ENCODE data around the gene SCAMP2.

The SCAMP2 gene

DNA sequence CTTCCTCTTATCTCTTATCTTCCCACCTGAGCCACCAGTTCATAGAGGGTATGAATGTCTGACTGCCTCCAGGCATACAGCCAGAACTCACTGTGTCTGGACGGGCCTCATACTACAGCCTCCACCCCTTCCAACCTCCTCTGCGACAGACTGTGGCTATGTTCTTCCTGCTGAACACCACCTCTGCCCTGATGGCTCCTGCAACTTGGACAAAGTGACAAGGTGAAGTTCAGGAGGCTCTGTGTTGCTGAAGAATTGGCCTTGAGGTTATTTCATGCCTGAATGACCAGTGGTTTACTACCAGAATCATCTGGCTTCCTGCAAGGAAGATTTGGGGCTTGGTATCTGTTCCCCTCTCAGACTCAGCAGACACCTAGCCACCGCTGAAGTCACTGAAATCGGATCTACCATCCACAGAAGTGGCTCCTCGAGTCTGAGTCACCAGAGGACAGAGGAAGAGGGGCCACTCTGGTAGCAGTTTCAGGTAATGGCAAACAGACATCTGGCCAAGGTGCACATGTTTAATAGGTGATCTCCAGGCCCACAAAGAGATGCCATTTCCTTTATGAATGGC is 16.0 kb downstream of the SCAMP2 start:
- peak; percentile 38; the same call in 1 of the 2 replicates for TF ChIP-seq GATA2 (IDR thresholded peaks at IDR 0.05; ENCODE audit: low read depth, low read length)
- no peak for TF ChIP-seq GATA3 (IDR thresholded peaks at IDR 0.05; ENCODE audit: low read depth, low read length)

GRCh38 chr15:74856537-74856936 is 16.6 kb downstream of the SCAMP2 start:
- no peak for TF ChIP-seq GATA3 (IDR thresholded peaks at IDR 0.05; ENCODE audit: low read depth, low read length)
- no peak for TF ChIP-seq GATA2 (IDR thresholded peaks at IDR 0.05; ENCODE audit: low read depth, low read length)

DNA sequence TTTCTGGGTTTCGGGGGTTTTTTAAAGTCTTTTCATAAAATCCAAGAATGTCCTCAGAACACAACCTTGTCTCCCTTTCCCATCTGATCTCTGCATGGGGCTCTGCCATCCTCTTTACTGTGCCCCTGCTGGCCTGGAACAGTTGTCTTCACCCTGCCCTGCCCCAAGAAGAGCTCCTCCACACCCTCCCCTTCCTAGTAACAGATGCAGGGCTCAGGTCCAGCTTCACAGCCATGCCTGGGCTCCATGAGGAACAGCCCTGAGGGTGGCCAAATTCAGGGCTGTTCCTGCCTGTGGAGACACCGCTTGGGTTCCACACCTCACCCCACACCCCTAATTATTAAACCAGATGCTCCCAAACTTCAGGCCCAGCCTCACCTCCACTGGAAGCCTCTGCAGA is 17.3 kb downstream of the SCAMP2 start:
- TF ChIP-seq GATA2 (IDR thresholded peaks at IDR 0.05; ENCODE audit: low read depth, low read length) (no peak), GATA3 (IDR thresholded peaks at IDR 0.05; ENCODE audit: low read depth, low read length) (no peak)

GRCh38 chr15:74854453-74855022 is 18.6 kb downstream of the SCAMP2 start:
- no peak for TF ChIP-seq GATA3 (IDR thresholded peaks at IDR 0.05; ENCODE audit: low read depth, low read length)
- TF ChIP-seq GATA2 (IDR thresholded peaks at IDR 0.05; ENCODE audit: low read depth, low read length), result no peak

- TF ChIP-seq GATA2 (IDR thresholded peaks at IDR 0.05; ENCODE audit: low read depth, low read length) (no peak), GATA3 (IDR thresholded peaks at IDR 0.05; ENCODE audit: low read depth, low read length) (no peak)
These were observed 21.2 kb downstream of the SCAMP2 start for GRCh38 chr15:74851960-74852359.

- TF ChIP-seq GATA3 (IDR thresholded peaks at IDR 0.05; ENCODE audit: low read depth, low read length), result no peak
- no peak for TF ChIP-seq GATA2 (IDR thresholded peaks at IDR 0.05; ENCODE audit: low read depth, low read length)
These were observed 22.8 kb downstream of the SCAMP2 start for GRCh38 chr15:74850393-74850792.

DNA sequence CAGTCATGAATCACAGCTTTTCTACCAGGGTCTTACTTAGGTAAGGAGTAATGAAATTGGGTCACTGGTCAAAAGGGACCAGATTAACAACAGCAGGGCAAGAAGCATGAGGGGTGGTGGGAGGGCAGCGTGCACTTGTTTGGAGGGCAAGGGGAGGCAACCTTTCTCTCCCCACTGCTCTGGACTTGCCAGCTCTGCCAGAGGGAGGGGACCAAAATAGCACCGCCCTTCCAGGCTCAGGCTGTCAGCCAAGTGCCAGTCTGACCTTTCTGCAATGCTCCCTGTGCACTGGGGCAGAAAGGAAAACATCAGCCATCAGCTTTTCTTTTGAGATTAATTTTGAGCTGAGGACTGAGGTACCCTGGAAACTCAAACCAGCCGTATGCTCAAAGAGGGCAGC is 25.7 kb downstream of the SCAMP2 start:
- no peak for TF ChIP-seq GATA3 (IDR thresholded peaks at IDR 0.05; ENCODE audit: low read depth, low read length)
- no peak for TF ChIP-seq GATA2 (IDR thresholded peaks at IDR 0.05; ENCODE audit: low read depth, low read length)

GRCh38 chr15:74845581-74845980 is 27.6 kb downstream of the SCAMP2 start:
- TF ChIP-seq GATA3 (IDR thresholded peaks at IDR 0.05; ENCODE audit: low read depth, low read length), result no peak
- TF ChIP-seq GATA2 (IDR thresholded peaks at IDR 0.05; ENCODE audit: low read depth, low read length), result no peak

DNA sequence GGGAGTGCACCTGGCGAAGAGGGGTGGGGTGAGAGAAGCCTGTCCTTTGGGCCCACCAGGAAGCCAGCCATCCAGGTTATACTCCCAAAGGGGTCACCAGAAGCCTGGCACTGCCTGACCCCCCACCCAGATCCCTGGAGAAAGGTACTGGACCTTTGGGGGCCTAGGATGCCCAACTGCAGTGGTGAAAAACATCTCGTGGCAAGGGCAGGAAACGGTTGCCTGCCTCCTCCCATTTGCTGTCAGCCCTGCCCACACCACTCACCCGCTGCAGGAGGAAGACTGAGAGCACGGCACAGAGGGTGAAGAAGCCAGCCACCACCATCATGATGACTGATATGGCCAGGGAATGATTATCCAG is 28.0 kb downstream of the SCAMP2 start:
- TF ChIP-seq GATA2 (IDR thresholded peaks at IDR 0.05; ENCODE audit: low read depth, low read length), result no peak
- TF ChIP-seq GATA3 (IDR thresholded peaks at IDR 0.05; ENCODE audit: low read depth, low read length), result no peak

DNA sequence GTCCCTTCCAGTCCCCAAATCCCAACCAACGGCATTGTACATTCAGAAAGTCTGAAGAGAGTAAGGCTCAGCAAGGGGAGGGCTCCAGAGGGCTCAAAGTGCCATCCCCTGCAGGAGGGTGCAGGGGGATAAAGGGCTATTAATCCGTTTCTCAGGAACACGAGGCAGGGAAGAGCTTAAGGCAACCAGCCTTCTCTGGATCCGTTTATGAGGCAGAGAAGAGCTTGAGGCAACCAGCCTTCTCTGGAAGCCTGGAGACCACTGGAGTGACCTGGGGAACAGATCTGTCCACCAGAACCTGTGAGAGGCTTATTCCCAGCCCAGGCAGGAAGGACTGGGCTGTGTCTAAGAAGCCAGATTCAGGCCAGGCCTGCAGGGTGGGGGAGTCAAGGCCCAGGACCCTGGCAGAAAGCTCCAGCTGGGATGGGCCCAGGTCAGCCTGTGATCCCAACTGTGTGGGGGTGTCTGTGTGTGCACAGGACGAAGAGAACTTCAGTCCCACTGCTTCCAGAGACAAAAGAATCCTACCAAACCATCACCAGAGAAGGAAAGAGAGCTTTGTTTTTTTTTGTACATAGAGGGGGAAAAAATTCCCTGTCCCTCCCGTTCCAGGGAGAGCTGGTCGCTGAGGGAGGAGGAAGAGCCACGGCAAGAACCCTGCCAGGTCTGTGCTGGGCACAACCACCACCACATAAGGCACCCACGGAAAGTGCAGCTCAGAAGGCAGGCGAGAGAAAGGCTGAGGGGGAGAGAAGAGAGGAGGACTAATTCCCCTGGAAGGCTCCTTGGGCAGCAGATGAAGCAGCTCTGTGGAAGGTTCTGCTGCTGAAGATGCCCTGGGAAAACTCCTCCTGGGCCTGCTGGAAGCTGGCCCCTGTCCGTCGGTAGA is 28.6 kb downstream of the SCAMP2 start:
- no peak for TF ChIP-seq GATA2 (IDR thresholded peaks at IDR 0.05; ENCODE audit: low read depth, low read length)
- no peak for TF ChIP-seq GATA3 (IDR thresholded peaks at IDR 0.05; ENCODE audit: low read depth, low read length)

- TF ChIP-seq GATA2 (IDR thresholded peaks at IDR 0.05; ENCODE audit: low read depth, low read length) (no peak), GATA3 (IDR thresholded peaks at IDR 0.05; ENCODE audit: low read depth, low read length) (no peak)
These were observed 29.3 kb downstream of the SCAMP2 start for GRCh38 chr15:74843891-74844299.

DNA sequence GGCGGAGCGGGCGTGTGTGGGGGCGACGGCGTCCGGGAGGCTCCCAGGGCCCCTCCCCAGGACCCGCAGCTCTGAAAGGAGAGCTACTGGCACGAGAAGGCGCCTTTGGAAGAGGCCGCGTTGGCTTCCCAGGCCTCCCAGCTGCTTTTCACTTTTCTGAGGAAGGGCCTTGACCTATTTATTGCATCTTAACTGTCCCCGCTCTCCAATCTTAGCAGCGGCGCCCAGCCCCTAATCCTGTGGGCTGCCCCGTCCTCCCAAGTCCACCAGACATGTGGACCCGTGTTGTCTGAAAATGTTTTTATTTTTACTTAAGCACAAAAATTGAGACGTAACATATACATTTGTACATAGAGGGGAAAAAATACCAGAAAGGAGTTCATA is 29.7 kb downstream of the SCAMP2 start:
- TF ChIP-seq GATA2 (IDR thresholded peaks at IDR 0.05; ENCODE audit: low read depth, low read length) (no peak), GATA3 (IDR thresholded peaks at IDR 0.05; ENCODE audit: low read depth, low read length) (no peak)

DNA sequence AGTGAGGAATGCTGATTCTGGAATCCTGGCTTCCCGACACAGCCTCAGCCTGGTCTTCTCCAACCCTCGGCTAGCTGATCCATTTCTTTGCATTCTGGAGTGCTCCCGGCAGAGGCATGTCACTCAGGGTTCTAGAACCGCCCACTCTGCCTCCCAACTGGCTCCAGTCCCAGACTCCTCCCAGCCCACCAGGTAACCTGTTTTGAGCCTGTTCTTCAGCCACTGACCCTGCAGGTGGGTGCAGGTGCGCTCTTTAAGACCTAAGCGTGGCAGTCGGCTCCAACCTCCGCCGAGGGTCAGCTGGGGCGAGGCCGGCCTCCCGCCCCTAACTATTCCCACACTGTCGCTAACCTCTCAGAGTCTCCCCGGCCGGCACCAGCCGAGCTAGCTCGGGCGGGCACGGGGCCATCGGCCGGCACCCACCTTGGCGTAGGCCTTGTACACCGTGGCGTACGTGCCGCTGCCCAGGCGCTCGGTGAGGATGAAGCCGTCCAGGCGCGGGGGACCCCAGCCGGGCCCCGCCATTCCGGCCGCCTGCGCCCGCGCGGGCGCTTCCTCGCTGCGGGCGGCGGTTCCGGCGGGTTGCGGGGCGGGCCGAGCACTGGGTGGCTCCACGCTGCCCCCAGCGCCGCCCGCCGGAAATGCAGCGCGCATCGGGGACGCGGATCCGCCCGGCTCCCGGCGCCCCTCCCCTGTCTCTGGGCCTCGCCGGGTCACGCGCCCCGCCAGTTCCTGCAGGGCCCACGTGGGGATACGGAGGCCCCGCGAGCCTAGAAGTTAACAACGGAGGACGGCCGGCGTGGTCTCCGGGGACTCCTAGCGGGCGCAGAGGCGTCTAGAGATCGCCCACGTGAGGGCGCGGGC is 30.4 kb downstream of the SCAMP2 start, which contains the start of gene ULK3:
ULK3 (minus strand) TSS at position 576 of the 864 bp plus-strand sequence; CDS start at position 525, 51 bp downstream.
- TF ChIP-seq GATA2 (IDR thresholded peaks at IDR 0.05; ENCODE audit: low read depth, low read length), result no peak
- TF ChIP-seq GATA3 (IDR thresholded peaks at IDR 0.05; ENCODE audit: low read depth, low read length), result no peak

DNA sequence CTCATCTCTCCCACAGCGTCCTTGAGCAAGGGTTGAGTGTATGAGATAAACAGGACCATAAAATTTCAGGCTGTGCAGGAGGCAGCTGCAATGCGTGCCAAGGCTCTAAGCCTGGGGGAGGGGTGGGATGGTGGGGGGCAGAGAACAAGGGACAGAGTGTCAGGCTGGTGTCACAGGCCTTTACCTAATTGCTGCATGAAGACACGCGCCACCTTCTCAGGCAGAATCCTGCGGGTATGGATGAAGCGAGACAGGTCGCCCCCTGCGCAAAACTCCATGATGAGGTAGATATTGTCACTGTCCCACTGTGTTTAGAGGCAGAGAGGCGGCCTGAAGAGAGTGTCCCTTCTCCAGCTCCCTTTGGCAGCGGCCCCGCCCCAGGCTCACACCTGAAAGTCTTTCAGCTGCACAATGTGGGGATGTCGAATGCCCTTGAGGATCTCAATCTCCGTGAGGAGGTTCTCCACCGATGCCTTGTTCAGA is 31.2 kb downstream of the SCAMP2 start:
- TF ChIP-seq GATA3 (IDR thresholded peaks at IDR 0.05; ENCODE audit: low read depth, low read length) (no peak), GATA2 (IDR thresholded peaks at IDR 0.05; ENCODE audit: low read depth, low read length) (no peak)
